Pancreas (tissue), 10 donors: Measurements from ENCODE around the gene CCDC7. TPM values are rescaled to one million over a fixed set of nuclear protein-coding genes. Genes with fewer than 3 reads are reported as not detected.
A peak's percentile ranks its signal among the peaks of the same experiment; 100 is the strongest.

Experiments used
- ATAC-seq, 4 donors: fragments of 200-7000 bp; cut with Tn5 transposase; one replicate each; pipeline versions ENCODE4 v1.8.0 to v1.9.1; 2020; ENCODE audit warnings: mild to moderate bottlenecking in 4 of 4, moderate library complexity in 4 of 4
- DNase-seq, 6 donors: peaks; one replicate each; pipeline ENCODE4 v3.0.0-alpha.2; 2020
- FAIRE-seq: peaks from 2 replicates; lab custom pipeline; 2012; peaks lifted over from hg19 to GRCh38; lab: Jason Lieb, UNC
- H3K27ac ChIP-seq, 4 donors: fragments of 200-600 bp; sonication (generic); 1 replicate in 3 of 4; 2 replicates in 1 of 4; pipeline versions ENCODE4 v1.5.0 to v1.8.0; 2020
- H3K27me3 ChIP-seq, 4 donors: fragments of 200-600 bp; one replicate each; pipeline ENCODE4 v1.8.0; 2021
- H3K36me3 ChIP-seq, 3 donors: fragments of 200-600 bp; sonication (generic) in 1 of 3; one replicate each; pipeline versions ENCODE4 v1.5.0 to v1.8.0; 2020 to 2021
- H3K4me1 ChIP-seq, 3 donors: fragments of 200-600 bp; one replicate each; pipeline ENCODE4 v1.8.0; 2021
- H3K4me3 ChIP-seq, 4 donors: fragments of 200-600 bp; sonication (generic) in 2 of 4; one replicate each; pipeline versions ENCODE4 v1.5.0 to v1.8.0; 2020 to 2021
- H3K9me3 ChIP-seq, 4 donors: fragments of 200-600 bp; one replicate each; pipeline ENCODE4 v1.8.0; 2021
- WGBS, 2 donors: extraction: QIAGEN DNeasy Blood & Tissue Kit; methylation state at CpG; one replicate each; pipeline ENCODE4 v1.1.7; 2013; 5-methylcytosine and 5-hydroxymethylcytosine counted together
- intact Hi-C, 3 donors: fragments of 100-400 bp; cut with DNase I; formaldehyde crosslinking; loops; one replicate each; pipeline versions ENCODE4 v1.11.1 to v1.14.2; 2022
- polyA plus RNA-seq, 2 donors: library from polyadenylated mRNA; stranded (reverse); fragments of 200-250 nt; gene quantifications; one replicate each; pipeline ENCODE4 v1.2.3, GENCODE V29; 2013
- total RNA-seq, 6 donors: library from RNA; stranded (reverse); fragmentation: NEBNext Ultra II Directional in 4 of 6; extraction: Animal tissue kit (Norgen Biotek cat#: 25700) in 4 of 6; gene quantifications; one replicate each; pipeline versions ENCODE4 v1.2.1 to v1.2.4, GENCODE V29; 2021 to 2023
- TF ChIP-seq, protein P1 (sequence below), 4 donors: fragments of 200-600 bp; sonication (generic) in 3 of 4; IDR thresholded peaks; one replicate each; pipeline versions ENCODE4 v1.5.0 to v1.8.0; 2021; ENCODE audit warnings: antibody characterized with exemption in 4 of 4
- donor health status: healthy with polysubstance abuse.
- donor health status: DM: no; HTN: no; CAD: no; lungs with moderate emphysema.
- donor health status: DM: no; HTN: no; CAD: no.
- donor health status: control.
- donor health status: control.
- donor health status: Bipolar disorder and iron deficiency.
- donor health status: DM: yes; HTN: yes; CAD: no.
- donor health status: DM: no; HTN: no; CAD: no.
- donor health status: DM: no; HTN: no; CAD: no.
- donor health status: DM: yes; HTN: yes; CAD: no.

The CCDC7 gene
- total and polyA plus RNA-seq, 8 donors = 1.8 to 15.8 (median 7.8) TPM

GRCh38 chr10:32616438-32616837 lies 170.5 kb downstream of the CCDC7 start:
- no peaks in the 10 kb centered on the region for H3K9me3 ChIP-seq
- H3K4me3 ChIP-seq = no peak overlapping the region
- H3K4me1 ChIP-seq = no peaks in the 10 kb centered on the region
- no peaks in the 10 kb centered on the region for H3K27me3 ChIP-seq
- intact Hi-C loops = no loop called here
- 71 to 73% methylated on average over 2 of the region's 2 CpGs for WGBS, 2 donors
- DNase-seq = no peak
- H3K27ac ChIP-seq = no peak overlapping the region
- TF ChIP-seq, protein P1, sequence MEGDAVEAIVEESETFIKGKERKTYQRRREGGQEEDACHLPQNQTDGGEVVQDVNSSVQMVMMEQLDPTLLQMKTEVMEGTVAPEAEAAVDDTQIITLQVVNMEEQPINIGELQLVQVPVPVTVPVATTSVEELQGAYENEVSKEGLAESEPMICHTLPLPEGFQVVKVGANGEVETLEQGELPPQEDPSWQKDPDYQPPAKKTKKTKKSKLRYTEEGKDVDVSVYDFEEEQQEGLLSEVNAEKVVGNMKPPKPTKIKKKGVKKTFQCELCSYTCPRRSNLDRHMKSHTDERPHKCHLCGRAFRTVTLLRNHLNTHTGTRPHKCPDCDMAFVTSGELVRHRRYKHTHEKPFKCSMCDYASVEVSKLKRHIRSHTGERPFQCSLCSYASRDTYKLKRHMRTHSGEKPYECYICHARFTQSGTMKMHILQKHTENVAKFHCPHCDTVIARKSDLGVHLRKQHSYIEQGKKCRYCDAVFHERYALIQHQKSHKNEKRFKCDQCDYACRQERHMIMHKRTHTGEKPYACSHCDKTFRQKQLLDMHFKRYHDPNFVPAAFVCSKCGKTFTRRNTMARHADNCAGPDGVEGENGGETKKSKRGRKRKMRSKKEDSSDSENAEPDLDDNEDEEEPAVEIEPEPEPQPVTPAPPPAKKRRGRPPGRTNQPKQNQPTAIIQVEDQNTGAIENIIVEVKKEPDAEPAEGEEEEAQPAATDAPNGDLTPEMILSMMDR (IDR thresholded peaks at IDR 0.05) = no peak
- H3K36me3 ChIP-seq = no peaks in the 10 kb centered on the region
- no peak for ATAC-seq
- FAIRE-seq = no peak

DNA sequence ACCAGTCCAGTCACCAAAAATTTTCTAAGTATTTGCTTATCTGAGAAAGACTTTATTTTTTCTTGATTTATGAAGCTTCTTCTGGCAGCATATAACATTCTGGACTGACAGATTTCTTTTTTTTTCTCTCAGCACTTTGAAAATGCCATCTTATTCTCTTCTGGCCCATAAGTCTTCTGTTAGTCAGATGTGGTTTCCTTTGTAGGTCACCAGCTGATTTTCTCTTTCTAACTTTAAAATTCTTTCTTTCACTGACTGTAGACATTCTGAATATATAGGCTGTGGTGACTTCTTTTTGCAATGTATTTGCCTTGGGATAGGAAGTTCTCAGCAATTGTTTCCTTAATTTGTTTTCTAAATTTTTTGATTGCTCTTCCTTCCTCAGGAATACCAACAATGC lies 172.5 kb downstream of the CCDC7 start:
- TF ChIP-seq, protein P1 (IDR thresholded peaks at IDR 0.05) = no peak
- DNase-seq = no peak
- no peaks in the 10 kb centered on the region for H3K27me3 ChIP-seq
- no peaks in the 10 kb centered on the region for H3K36me3 ChIP-seq
- H3K4me1 ChIP-seq = no peaks in the 10 kb centered on the region
- intact Hi-C loops = no loop called here
- H3K9me3 ChIP-seq = no peaks in the 10 kb centered on the region
- H3K4me3 ChIP-seq = no peak overlapping the region
- ATAC-seq = no peak
- FAIRE-seq = no peak
- H3K27ac ChIP-seq = no peak overlapping the region

DNA sequence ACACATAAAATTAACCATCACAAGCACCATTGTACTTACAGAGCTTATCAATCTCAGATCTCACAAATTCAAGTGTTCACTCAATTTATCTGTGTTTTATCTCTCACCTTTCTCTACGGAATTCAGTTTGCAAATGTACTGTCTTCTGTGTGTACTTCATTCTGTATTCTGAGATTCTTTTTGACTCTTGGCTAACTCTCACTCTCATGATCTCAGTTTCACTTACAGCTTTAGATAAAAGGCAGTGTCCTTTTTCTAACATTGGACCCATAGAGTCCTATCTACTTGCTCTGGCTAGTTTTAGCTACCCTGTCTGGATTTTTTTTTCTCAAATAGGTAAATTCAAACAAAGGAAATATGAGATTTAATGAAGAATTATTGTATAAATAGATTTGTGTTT lies 176.0 kb downstream of the CCDC7 start:
- WGBS, 2 donors = 74 to 83% methylated on average over 1 of the region's 1 CpG
- Histone ChIP-seq H3K36me3 (no peaks in the 10 kb centered on the region), H3K27ac (no peak overlapping the region), H3K9me3 (no peaks in the 10 kb centered on the region), H3K4me1 (no peaks in the 10 kb centered on the region), H3K4me3 (no peak overlapping the region), H3K27me3 (no peaks in the 10 kb centered on the region)
- TF ChIP-seq, protein P1 (IDR thresholded peaks at IDR 0.05) = no peak
- no peak for ATAC-seq
- no peak for DNase-seq
- no peak for FAIRE-seq
- intact Hi-C loops = no loop called here

DNA sequence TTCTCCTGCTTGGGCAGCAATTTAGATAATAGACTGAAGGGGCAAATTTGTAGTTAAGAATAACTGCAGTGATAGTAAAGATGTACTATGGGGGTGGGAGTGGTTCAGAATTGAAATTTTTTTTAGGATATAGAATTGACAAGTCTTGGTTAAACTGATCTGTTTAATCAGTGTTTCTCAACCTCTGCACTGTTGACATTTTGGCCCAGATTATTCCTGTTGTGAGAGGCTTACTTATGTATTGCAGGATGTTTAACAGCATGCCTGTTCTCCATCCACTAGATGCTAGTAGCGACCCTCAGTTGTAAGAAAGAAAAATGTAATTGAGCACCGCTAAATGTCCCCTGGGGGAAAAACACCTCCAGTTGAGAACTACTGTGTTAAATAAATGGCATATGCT lies 176.5 kb downstream of the CCDC7 start:
- Histone ChIP-seq H3K27me3 (no peaks in the 10 kb centered on the region), H3K9me3 (no peaks in the 10 kb centered on the region), H3K36me3 (no peaks in the 10 kb centered on the region), H3K27ac (no peak overlapping the region), H3K4me3 (no peak overlapping the region), H3K4me1 (no peaks in the 10 kb centered on the region)
- WGBS, 2 donors = 86 to 88% methylated on average over 2 of the region's 2 CpGs
- TF ChIP-seq, protein P1 (IDR thresholded peaks at IDR 0.05) = no peak
- no peak for DNase-seq
- no peak for ATAC-seq
- intact Hi-C loops = no loop called here
- FAIRE-seq = no peak

DNA sequence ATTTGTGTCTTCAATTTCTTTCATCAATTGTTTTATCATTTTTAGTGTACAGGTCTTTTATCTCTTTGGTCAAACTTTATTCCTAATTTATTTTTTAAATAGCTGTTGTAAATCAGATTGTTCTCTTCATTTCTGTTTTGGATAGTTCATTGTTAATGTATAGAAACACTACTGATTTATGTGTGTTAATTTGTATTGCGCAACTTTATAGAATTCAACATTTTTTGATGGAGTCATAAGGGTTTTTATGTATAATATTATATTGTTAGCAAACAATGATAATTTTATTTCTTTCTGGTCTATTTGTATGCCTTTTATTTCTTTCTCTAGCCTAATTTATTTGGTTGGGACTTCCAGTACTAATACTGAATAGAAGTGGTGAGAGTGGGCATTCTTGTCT lies 181.2 kb downstream of the CCDC7 start:
- intact Hi-C loops = no loop called here
- Histone ChIP-seq H3K4me1 (no peaks in the 10 kb centered on the region), H3K9me3 (no peaks in the 10 kb centered on the region), H3K27me3 (no peaks in the 10 kb centered on the region), H3K36me3 (no peaks in the 10 kb centered on the region), H3K27ac (no peak overlapping the region), H3K4me3 (no peak overlapping the region)
- peak; percentile 47 for FAIRE-seq
- 44 to 97% methylated on average over 1 of the region's 1 CpG for WGBS, 2 donors
- no peak for ATAC-seq
- TF ChIP-seq, protein P1 (IDR thresholded peaks at IDR 0.05) = no peak
- DNase-seq = no peak
